NCI-H2171 treated with DMSO at 0.1 percent for 48 hours (cell line): ENCODE data around the gene C14orf132.

ENCODE experiments used
- DNase-seq: peaks from one replicate; lab custom pipeline; 2025; lab: John Stamatoyannopoulos, UW

The C14orf132 gene

DNA sequence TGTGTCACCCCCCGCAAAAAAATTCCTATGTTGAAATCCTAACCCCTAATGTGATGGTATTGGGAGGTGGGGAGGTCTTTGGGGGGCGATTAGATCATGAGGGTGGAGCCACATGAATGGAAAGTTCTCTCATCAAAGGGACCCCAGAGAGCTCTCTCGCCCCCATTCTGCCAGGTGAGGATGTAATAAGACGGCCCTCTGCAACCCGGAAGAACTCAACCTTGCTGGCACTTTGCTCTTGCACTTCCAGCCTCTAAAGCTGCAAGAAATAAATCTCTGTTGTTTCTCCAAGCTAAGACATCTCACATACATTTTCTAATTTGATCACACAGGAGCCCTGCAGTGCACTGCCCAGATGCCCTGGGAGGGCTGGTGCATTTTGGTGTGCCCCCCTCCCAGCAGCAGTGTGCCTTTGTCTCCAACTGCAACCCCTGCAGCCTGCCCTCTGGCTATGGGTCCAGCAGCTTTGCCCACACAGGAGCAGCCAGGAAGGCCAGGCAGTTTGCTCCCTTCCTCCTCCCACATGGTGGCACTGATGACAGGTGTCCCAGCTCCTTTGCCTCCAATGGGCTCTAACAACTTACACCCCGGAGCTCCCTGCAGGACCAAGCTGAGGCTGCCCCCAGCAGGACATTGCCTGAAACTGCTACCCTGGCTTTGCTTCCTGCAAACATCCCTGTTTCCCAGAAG lies 59.3 kb downstream of the C14orf132 start:
- DNase-seq = peak; percentile 86

DNA sequence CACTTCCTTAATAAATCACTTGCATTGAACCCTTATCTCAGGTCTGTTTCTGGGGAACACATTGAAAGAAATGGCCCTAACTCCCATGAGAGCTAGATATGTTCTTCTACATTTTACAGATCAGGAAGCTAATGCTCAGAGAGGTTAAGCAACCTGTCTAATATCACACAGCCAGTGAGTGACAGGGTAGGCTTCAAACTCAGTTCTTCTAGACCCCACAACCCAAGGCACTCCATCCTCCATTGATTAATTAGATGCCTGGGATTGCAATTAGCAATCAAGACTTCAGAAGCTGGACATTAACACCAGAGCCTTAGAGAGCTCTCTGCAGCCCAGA lies 59.8 kb downstream of the C14orf132 start:
- no peak for DNase-seq

DNA sequence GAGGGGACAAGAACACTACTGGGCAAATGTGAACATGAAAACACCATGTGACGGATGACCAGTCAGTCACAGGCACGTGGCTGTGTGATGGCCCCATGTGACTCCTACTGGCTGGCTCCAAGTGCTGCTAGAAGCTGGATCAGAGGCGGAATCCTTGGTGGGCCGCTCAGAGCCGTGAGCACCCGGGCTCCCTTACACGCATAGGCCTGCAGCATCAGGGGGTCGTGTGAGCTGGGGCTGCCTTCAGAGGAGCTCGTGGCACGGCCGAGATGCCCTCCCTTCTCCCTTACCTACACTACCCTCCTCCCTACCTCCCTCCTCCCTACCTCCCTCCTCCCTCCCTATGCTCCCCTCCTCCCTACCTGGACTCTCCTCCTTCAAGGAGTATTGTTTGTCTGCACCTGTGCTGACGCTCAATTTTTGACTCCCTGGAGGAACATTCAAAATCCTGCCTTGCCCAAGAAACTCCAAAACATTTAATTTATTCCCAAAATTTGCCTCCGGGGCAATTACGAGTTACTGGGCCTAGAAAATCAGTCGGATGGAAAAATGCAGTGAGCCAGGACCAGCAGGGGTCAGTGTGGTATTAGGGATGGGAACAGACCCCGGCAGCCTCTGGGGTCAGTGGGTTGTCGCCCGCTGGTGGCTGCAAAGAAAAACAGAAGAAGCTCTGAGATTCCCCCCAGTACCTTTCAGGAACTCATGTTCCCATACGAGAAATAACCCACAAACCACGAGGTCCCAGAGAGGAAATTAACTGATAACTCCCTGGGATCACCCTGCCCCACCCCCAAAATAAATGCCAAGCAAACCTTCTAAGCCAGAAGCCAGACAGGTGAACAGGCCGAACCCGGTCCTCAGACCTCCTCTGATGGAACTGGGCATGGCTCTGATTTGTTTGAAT lies 61.3 kb downstream of the C14orf132 start:
- peak; percentile 84 for DNase-seq

DNA sequence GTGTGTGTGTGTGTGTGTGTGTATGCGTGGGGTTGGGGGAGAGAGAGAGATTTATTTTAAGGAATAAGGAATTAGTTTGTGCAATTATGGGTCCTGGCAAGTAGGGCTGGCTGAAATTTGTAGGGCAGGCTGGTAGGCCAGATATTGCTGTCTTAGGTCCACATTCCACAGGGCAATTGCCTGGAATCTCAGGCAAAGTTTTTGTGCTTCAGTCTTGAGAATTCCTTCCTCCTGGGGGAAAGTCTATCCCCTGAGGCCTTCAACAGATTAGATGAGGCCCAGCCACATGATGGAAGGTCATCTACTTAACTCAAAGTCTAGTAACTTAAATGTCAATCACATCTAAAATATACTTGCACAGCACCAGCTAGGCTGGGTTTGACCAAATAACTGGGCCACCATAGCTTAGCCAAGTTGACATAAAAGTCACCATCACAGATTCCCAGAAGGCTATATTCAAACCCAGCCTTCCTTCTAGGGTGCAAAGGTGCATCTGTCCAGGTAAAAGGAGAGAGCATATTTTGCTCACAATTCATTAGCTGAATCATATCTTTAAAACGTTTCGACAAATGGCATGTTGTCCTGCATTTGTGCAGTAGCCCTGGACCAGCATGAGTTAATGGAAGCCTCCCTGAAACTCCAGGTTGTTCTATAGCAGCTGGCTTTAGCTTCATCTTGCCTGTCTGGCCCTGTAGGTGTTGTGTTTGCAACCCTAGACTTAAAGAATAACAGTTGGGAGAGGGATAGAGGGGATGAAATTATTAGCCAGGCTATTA lies 63.1 kb downstream of the C14orf132 start:
- DNase-seq = no peak

DNA sequence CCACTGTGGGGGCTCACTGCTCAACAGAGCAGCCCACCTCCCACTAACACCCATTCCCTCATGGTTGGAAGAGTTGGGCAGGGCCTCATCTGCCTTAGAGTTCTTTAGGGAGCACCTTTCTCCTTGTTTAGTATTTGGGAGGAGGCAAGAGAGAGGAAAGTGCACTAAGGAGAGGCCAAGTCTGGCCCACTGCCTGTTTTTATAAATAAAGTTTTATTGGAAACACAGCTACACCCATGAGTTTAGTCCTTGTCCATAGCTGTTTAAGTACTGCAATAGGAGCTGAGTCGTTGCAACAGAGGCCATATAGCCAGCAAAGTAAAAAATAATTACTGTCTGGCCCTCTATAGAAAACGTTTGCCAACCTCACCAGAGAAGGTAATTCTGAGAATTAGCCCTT lies 63.9 kb downstream of the C14orf132 start:
- no peak for DNase-seq

DNA sequence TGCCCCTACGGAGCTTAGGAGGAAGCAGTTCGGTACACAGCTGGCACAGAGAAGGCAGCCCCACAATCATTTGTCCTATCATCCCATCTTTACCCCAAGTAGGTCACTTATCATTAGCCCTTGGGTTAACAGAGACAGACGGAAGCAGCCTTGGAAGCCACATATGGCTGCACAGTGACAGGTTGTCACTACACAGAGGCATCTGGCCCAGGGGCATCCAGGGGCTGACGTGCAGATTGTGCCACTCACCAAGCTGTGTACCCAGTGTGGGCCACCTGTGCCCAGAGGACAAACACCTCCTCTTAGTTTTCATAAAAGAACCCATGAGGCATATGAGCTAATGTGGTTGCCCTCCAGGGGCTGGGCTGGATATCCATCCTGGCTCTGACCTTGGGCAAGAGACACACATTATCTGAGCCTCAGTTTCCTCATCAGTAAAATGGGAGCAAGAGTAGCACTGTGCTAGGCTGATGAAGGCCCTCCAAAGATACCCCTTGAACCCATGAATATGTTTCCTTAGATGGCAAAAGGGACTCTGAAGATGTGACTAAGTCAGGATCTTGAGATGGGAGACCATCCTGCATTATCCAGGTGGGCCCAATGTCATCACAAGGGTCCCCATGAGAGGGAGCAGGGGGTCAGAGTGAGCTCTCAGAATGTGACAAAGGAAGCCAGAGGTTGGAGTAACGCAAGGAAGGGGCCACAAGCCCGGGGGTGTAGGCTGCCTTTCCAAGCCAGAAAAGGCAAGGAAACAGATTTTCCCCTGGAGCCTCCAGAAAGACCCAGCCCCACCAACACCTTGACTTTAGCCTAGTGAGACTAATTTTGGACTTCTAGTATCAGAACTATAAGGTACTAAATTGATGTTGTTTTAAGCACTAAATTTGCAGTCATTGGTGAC lies 64.6 kb downstream of the C14orf132 start:
- peak; percentile 86 for DNase-seq

DNA sequence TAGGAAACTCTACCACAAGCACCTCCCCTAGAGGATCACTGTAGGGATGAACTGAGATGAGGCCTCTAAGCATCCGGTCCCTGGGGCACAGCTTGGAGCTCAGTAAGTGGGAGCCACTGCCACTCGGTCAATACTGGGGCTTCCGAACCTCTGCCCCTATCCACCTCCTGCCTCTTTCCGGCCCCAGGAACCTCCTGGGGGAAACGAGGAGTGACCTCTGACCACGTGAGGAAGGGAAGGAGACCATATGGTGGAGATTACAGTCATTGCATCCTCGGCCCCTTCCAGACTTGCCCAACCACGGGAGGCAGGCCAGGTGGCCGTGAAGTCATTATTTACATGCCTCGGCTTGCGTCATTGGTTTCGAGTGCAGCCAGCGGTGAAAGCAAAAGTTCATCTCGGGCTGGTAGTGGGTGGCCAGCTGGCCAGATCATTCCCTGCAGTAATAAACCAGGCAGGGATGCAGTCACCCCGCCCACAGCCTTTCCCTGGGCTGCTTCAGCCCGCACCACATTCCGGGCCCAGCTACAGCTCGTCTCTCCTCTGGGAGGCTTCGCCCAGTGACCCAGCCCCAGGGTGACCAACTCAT lies 65.4 kb downstream of the C14orf132 start:
- peak; percentile 63 for DNase-seq

DNA sequence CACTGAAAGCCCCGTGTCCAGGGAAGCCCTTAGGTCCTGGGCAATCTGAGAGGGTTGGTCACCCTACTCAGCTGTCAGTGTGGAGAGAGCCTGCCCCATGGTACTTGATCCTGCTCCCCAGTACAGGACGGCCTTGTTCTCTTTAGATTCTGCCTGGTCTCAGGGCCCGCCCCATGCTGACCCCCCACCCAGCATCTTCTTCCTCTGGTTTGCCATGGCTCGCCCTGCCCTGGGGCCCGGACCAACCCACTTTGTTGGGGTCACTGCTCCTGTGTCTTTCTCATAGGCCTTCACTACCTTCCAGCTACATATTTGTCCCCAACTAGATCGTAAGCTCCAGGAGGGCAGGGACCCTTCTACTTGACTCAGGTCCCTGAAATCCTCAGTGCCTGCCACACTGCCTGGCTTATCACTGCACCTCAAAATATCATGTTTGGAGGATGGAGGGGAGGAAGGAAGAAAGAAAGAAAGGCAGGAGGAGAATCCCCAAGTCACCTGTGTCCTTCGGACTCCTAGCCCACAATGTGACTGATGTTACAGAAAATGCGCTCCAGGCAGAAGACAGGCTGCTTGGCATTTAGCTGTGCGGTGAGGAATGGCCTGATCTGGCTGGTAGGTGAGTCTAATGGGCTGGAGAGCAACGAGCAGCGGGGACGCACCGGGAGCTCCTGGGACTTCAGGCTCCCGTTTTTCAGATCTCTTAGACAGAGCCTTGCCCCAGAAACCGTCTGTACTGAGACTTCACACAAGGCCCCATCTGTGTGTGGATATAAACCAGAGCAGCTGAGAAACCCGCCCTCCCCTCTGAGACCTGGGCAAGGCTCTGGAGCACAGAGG lies 66.1 kb downstream of the C14orf132 start:
- DNase-seq = no peak

DNA sequence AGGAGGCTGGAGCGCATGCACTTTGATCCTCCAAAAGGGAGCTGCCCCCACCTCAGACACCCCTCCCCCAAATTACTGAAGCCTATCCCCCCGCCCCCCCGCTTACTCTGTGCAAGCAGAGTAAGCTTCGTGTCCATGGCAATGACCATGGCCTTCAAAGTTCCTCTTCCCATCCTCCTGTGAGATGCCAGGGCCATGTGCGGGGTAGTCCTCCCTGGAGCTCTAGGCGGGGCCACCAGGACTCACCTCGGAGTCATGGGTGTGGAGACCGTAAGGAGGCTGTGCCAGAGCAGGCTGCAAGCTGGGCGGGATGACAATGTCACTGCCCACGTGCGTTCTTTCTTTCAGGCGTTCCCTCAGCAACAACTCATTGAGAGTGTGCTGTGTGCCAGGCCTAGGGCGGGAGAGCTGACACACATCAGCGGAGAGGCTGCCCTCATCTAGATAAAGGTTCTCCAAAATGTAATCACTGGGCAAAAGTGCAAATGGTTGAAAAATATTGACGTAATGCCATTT lies 66.8 kb downstream of the C14orf132 start:
- no peak for DNase-seq

DNA sequence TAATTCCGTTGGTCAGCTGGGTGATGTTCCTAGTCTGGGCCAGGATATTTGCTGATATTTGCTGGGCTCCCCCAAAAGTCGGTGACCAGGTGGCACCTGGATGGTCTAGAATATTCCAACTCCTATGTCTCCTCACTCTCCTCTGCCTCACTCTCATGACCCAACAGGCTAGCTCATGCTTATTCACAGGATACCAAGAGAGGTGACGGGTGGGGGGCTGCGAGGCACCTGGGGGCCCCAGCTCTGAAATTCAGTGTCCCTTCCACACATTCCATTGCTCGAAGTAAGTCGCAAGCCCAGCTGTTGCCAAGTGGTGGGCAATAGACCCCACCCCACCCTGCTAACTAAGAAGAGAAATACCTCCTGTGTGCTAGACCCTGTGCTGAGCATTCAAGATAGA lies 67.7 kb downstream of the C14orf132 start:
- no peak for DNase-seq

DNA sequence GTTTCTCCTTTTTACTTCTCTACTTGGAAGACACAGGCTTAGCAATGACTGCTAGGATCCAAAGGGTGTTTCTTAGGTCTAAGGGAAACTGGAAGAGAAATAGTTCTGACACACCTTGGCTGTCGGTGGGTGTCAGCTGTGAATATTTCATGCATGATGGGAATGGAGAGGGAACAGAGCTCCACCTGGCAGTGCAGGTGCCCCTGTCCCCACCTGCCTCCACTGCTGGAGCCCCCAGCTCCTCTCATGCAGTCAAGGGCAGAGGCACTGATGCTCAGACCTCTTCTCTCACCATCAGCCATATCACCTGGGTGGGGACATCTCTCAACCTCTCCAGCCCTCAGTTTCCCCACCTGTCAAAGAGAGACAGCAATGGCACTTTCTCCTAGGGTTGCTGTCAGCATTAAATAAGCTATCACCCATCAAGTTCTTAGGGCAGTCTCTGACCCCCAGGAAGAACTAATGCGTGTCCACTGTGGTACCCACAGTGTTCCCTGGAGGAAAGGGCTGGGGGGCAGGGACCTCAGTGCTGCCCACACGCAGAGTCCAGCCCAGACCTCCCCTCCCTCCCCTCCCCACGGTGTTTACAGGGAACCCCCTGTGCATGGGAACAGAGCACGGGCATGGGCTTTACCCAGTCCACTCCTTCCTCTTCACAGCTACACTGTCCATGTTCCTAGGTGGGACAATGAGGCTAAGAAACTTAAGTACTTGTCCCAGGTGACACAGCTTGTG lies 69.1 kb downstream of the C14orf132 start:
- peak; percentile 14 for DNase-seq

DNA sequence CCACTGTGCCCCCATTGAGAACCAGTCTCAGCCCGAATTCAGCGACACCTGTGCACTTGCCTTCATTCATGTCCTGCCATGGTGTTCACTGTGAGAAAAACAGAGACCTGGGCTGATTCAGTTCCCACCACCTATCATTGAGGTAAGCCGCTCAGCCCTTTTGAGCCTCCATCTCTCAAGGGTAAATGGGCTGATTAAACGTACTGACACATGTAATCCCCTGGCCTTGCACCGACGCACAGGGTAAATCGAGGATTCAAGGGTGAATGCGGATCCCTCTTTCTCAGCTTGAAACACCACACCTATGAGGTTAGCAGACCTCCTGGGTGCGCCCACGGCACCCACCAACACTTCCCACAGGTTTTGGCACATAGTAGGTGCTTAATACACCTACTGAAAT lies 69.7 kb downstream of the C14orf132 start:
- no peak for DNase-seq

DNA sequence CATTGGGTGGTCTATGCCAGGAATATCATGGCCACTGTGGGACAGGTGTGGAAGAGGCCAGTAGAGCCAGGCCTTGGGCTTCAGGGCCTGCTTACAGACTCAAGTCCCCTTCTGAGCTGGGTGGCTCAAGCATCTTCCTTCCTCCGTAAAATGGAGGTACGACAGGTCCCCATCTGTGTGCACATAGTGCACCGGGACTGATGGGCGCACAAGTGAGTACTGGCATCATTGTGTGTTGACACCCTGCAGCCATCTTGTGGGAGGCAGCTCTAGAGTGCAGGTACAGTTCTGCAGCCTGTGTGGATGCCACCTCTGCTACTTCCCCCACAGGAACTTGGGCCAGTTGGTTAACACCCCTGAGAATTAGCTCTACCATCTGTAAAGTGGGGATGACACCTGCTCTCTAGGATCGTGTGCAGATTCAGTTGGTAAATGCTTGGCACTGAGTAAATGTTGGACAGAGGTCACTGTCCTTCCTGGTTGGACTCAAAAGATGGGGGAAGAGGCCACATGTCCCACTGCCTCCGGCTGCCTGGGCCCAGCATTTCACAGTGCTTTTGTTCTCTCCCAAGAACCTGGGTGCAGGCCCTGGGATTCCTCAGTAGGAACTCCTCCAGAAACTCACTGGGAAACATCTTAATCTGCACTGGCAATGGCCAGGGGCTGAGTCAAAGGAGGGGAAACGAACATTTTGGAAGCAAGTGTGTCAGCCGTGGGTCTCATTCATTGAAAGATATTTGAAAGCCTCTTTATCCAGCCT lies 70.6 kb downstream of the C14orf132 start:
- peak; percentile 68 for DNase-seq

DNA sequence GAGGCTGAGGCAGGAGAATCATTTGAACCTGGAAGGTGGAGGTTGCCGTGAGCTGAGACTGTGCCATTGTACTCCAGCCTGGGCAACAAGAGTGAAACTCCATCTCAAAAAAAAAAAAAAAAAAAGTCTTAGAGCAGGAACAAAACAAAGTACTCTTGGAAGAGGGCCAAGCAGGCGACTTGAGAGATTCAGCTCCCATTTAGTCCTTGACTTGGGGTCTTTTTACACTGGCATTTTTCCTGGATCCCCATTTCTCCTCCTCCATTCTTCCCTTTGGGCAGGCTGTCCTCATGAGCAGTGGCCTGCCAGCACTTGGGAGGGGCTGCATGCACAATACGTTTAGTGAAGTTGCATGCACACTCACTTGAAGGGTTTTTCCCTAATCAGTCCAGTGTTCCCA lies 72.9 kb downstream of the C14orf132 start:
- DNase-seq = peak; percentile 59

DNA sequence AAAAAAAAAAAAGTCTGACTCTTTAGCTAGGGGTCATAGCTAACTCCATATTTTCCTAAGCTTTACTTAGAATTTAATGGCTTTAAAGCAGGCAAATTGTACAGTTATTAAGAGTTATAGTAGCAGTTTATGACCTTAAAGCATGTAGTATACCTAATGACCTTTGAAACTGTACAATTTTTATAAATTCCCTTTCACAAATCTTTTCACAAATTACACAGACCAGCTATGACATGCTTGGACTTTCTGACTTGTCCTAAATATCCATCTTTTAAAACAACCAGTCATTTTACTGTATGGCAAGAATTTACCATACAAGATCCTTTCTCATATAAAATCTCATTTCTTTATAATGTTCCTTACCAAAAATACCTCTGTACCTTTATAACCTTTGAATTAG lies 74.8 kb downstream of the C14orf132 start:
- no peak for DNase-seq

DNA sequence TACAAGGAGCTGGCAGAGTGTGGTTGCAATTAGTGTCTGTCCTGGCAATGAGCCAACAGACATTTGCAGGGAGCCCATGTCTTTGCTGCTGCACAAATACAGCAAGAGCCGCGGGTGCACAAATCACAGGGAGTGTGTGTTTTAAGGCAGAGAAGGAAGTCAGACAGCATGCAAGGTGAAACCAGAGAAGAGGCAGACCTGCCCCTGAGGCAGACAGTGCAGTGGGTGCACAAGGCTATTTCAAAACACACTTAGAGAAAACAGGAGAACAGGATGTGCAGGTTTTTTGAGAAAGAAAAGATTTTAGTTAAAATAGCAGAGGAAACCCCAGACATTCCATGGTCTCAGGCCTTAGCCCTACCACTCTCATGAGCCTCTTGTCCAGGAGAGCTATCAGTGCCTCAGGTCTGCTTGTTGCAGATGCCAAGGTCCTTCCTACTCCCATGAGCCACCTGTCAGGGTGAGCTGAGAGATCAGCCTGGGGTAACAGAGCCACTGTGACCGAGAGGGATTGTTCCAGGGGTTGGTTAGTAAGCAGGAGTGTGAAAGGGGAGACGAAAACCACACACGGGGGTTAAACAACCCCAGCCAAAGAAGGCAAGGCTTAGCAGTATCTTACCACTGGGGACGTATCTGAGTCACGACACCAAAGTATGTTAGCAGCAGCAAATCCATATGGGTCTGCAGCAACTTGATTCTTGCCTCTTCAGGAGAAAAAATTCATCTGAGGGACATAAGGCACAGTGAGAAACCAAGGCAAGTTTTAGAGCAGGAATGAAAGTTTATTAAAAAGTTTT lies 78.1 kb downstream of the C14orf132 start:
- peak; percentile 89 for DNase-seq

DNA sequence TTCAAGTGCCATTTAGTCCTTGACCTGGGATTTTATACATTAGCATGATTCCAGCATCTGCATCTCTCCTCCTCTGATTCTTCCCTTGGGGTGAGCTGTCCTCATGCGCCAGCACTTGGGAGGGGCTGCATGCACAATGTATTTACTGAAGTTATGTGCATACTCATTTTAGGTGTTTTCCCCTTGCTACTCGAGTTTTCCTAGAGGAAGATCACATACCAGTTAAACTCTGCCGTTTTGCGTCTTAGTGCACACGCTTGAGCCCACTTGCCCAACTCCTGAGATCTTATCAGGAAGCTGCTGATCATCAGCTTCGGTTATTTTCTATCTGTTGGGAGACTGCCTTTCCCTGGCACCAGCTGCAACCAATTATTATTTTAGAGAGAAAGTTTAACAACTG lies 78.8 kb downstream of the C14orf132 start:
- no peak for DNase-seq

DNA sequence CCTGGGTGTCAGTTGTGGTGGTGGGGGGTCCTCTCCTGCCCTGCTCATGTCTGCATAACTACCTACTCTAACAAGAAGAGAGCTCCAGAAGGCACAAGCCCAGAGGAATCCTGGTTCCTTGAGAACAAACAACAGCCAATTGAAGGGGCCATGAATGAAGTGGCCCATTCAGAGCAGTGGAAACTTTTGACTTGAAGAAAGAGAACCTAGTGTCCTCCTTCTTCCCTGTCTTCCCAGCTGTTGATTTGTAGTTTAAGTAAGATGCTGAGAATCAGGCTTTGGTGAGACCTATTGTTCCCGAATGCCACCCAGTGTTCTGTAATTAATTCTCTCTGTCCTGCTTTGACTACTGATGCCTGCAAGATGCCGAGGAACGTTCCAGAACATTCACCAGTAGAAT lies 79.2 kb downstream of the C14orf132 start:
- DNase-seq = no peak
